Smooth muscle cell (in vitro differentiated cells): ENCODE measurements around the gene MAB21L4. TPM values are rescaled to one million over a fixed set of nuclear protein-coding genes. Genes with fewer than 3 reads are reported as not detected.

Experiments used
- DNase-seq: peaks from one replicate; lab custom pipeline; 2025; ENCODE audit not compliant: unreplicated experiment; lab: John Stamatoyannopoulos, UW
- H2AFZ ChIP-seq: fragments of 200-600 bp; sonication (generic); 2 replicates; pipeline ENCODE4 v1.6.0; 2016; ENCODE audit warnings: antibody characterized with exemption, low read depth, mild to moderate bottlenecking
- H3F3A ChIP-seq: fragments of 200-600 bp; sonication (generic); 2 replicates; pipeline ENCODE4 v1.6.0; 2017; ENCODE audit warnings: antibody characterized with exemption, low read depth
- H3K27ac ChIP-seq: fragments of 200-600 bp; sonication (generic); 2 replicates; pipeline ENCODE4 v1.5.1; 2016; ENCODE audit warnings: low read depth, mild to moderate bottlenecking
- H3K27me3 ChIP-seq: fragments of 200-600 bp; sonication (generic); 2 replicates; pipeline ENCODE4 v1.6.1; 2016; ENCODE audit warnings: low read depth, mild to moderate bottlenecking
- H3K36me3 ChIP-seq: fragments of 200-600 bp; sonication (generic); 2 replicates; pipeline ENCODE4 v1.5.1; 2016; ENCODE audit warnings: low read depth
- H3K4me1 ChIP-seq: fragments of 200-600 bp; sonication (generic); 2 replicates; pipeline ENCODE4 v1.5.1; 2016; ENCODE audit warnings: low read depth
- H3K4me2 ChIP-seq: fragments of 200-600 bp; sonication (generic); 2 replicates; pipeline ENCODE4 v1.6.0; 2016; ENCODE audit warnings: mild to moderate bottlenecking
- H3K4me3 ChIP-seq: fragments of 200-600 bp; sonication (generic); 2 replicates; pipeline ENCODE4 v1.5.1; 2016; ENCODE audit warnings: mild to moderate bottlenecking
- H3K79me2 ChIP-seq: fragments of 200-600 bp; sonication (generic); 2 replicates; pipeline ENCODE4 v1.6.0; 2016; ENCODE audit warnings: low read depth, mild to moderate bottlenecking
- H3K9ac ChIP-seq: fragments of 200-600 bp; sonication (generic); 2 replicates; pipeline ENCODE4 v1.6.0; 2016; ENCODE audit warnings: low read depth
- H3K9me3 ChIP-seq: fragments of 200-600 bp; sonication (generic); replicated peaks from 2 replicates; pipeline ENCODE4 v1.5.1; 2016; ENCODE audit warnings: low read depth
- H4K20me1 ChIP-seq: fragments of 200-600 bp; sonication (generic); 2 replicates; pipeline ENCODE4 v1.6.0; 2016; ENCODE audit warnings: low read depth
- CTCF ChIP-seq: fragments of 200-600 bp; sonication (generic); IDR thresholded peaks from 2 replicates; pipeline ENCODE4 v1.5.1; 2017; ENCODE audit warnings: borderline replicate concordance, mild to moderate bottlenecking, antibody characterized with exemption; ENCODE audit not compliant: insufficient read depth, poor library complexity, severe bottlenecking
- WGBS: methylation state at CpG from one replicate; pipeline ENCODE4 v1.1.7; 2016; ENCODE audit warnings: low lambda C conversion rate; 5-methylcytosine and 5-hydroxymethylcytosine counted together
- polyA plus RNA-seq: library from polyadenylated mRNA; unstranded; fragments of >200 nt; fragmentation: Nextera tagmentation; extraction: Ambion mirVana; gene quantifications from 2 replicates; pipeline ENCODE4 v1.2.1, GENCODE V29; 2016
- total RNA-seq: library from RNA; depleted of rRNA; stranded (reverse); fragments of >200 nt; gene quantifications from 2 replicates; pipeline ENCODE4 v1.2.3, GENCODE V29; 2014

Gene MAB21L4
- total and polyA plus RNA-seq, 2 experiments from 2014 or later: 0.53 to 2.2 TPM

- Histone ChIP-seq H3K4me3 (no peak overlapping the region), H3K27me3 (peaks cover under 1% of the 10 kb centered on the region), H3F3A (no peaks in the 10 kb centered on the region), H3K4me2 (peak overlapping the region; percentile 17), H3K4me1 (peaks cover 3% of the 10 kb centered on the region), H2AFZ (no peak overlapping the region), H4K20me1 (no peaks in the 10 kb centered on the region), H3K27ac (peak overlapping the region; percentile 59), H3K9ac (no peak overlapping the region), H3K9me3 (no peaks in the 10 kb centered on the region), H3K36me3 (no peaks in the 10 kb centered on the region), H3K79me2 (no peaks in the 10 kb centered on the region)
- DNase-seq: no peak
- no peak for TF ChIP-seq CTCF
- WGBS: 76% methylated on average over 4 of the region's 4 CpGs
These were observed 58.3 kb downstream of the MAB21L4 start for GRCh38 chr2:240837621-240838020.

- no peak for DNase-seq
- no peaks in the 10 kb centered on the region for H4K20me1 ChIP-seq
- H3K79me2 ChIP-seq: no peaks in the 10 kb centered on the region
- peaks cover 6% of the 10 kb centered on the region for H3K4me1 ChIP-seq
- H2AFZ ChIP-seq: no peak overlapping the region
- H3K27me3 ChIP-seq: peaks cover 4% of the 10 kb centered on the region
- 40% methylated on average over 17 of the region's 17 CpGs for WGBS
- no peak overlapping the region for H3K9ac ChIP-seq
- H3K36me3 ChIP-seq: no peaks in the 10 kb centered on the region
- no peak for TF ChIP-seq CTCF
- H3K4me3 ChIP-seq: no peak overlapping the region
- peak overlapping the region; percentile 59 for H3K4me2 ChIP-seq
- peak overlapping the region; percentile 59 for H3K27ac ChIP-seq
- H3F3A ChIP-seq: no peaks in the 10 kb centered on the region
- H3K9me3 ChIP-seq: no peaks in the 10 kb centered on the region
These were observed 59.0 kb downstream of the MAB21L4 start for GRCh38 chr2:240836781-240837467.

Other genes with a start within 250 kb of the MAB21L4 start
- not detected in 2 replicates for gene AQP12B, start 213.3 kb downstream of the MAB21L4 start, total RNA-seq
- gene AQP12B, start 213.3 kb downstream of the MAB21L4 start, polyA plus RNA-seq: not detected in 2 replicates
- gene AQP12A, start 204.3 kb downstream of the MAB21L4 start, total RNA-seq: not detected in 2 replicates
- not detected in 2 replicates for gene AQP12A, start 204.3 kb downstream of the MAB21L4 start, polyA plus RNA-seq
- gene KIF1A, start 75.9 kb downstream of the MAB21L4 start, total RNA-seq: 3.1 and 8.4 TPM in 2 replicates
- gene KIF1A, start 75.9 kb downstream of the MAB21L4 start, polyA plus RNA-seq: 4.6 and 8.1 TPM in 2 replicates
- not detected in 2 replicates for gene AGXT, start 27.3 kb downstream of the MAB21L4 start, total RNA-seq
- 0.12 TPM in 1 of 2 replicates, not detected in the other for gene AGXT, start 27.3 kb downstream of the MAB21L4 start, polyA plus RNA-seq
- not detected in 2 replicates for gene CROCC2, start 10.2 kb upstream of the MAB21L4 start, total RNA-seq
- not detected in 2 replicates for gene CROCC2, start 10.2 kb upstream of the MAB21L4 start, polyA plus RNA-seq
- 0.36 and 0.81 TPM in 2 replicates for gene SNED1, start 102.5 kb upstream of the MAB21L4 start, total RNA-seq
- gene SNED1, start 102.5 kb upstream of the MAB21L4 start, polyA plus RNA-seq: 1.1 and 3.0 TPM in 2 replicates
- 27.3 and 38.6 TPM in 2 replicates for gene MTERF4, start 206.1 kb upstream of the MAB21L4 start, total RNA-seq
- gene MTERF4, start 206.1 kb upstream of the MAB21L4 start, polyA plus RNA-seq: 13.7 and 18.6 TPM in 2 replicates